OCI-LY1 (cell line): ENCODE results near the gene RNF38.
A peak's percentile ranks its signal among the peaks of the same experiment; 100 is the strongest.
"Not testable (repeated sequence)": the region's sequence is repeated elsewhere in the genome, so short reads cannot be mapped to it uniquely, and the experiment has no call there.

ENCODE experiments used
- H2AFZ ChIP-seq: fragments of 200-600 bp; sonication (generic), shearing (Covaris generic); 2 replicates; pipeline ENCODE4 v1.6.0; 2014; ENCODE audit warnings: antibody characterized with exemption, mild to moderate bottlenecking, low read length
- H3F3A ChIP-seq: fragments of 200-600 bp; sonication (generic), shearing (Covaris generic); 2 replicates; pipeline ENCODE4 v1.6.0; 2014; ENCODE audit warnings: mild to moderate bottlenecking, antibody characterized with exemption, low read length, moderate library complexity; ENCODE audit not compliant: insufficient read depth
- H3K27ac ChIP-seq: fragments of 200-600 bp; sonication (generic); 2 replicates; pipeline ENCODE4 v1.5.1; 2014; ENCODE audit warnings: low read length, mixed run types, mild to moderate bottlenecking, low read depth; ENCODE audit not compliant: poor library complexity, severe bottlenecking
- H3K27me3 ChIP-seq: fragments of 200-600 bp; sonication (generic); 2 replicates; pipeline ENCODE4 v1.6.0; 2014; ENCODE audit warnings: antibody characterized with exemption, mild to moderate bottlenecking, low read length, moderate library complexity; ENCODE audit not compliant: insufficient read depth
- H3K36me3 ChIP-seq: fragments of 200-600 bp; sonication (generic); 2 replicates; pipeline ENCODE4 v1.6.1; 2014; ENCODE audit warnings: mild to moderate bottlenecking, antibody characterized with exemption, low read length, moderate library complexity, mixed read lengths; ENCODE audit not compliant: insufficient read depth
- H3K4me1 ChIP-seq: fragments of 200-600 bp; sonication (generic); 2 replicates; pipeline ENCODE4 v1.5.1; 2014; ENCODE audit warnings: mild to moderate bottlenecking, low read length, moderate library complexity; ENCODE audit not compliant: insufficient read depth, severe bottlenecking
- H3K4me2 ChIP-seq: fragments of 200-600 bp; sonication (generic), shearing (Covaris generic); 2 replicates; pipeline ENCODE4 v1.6.1; 2014; ENCODE audit warnings: low read length
- H3K4me3 ChIP-seq: fragments of 200-600 bp; sonication (generic); 2 replicates; pipeline ENCODE4 v1.5.1; 2014; ENCODE audit warnings: low read length, low read depth, mild to moderate bottlenecking, mixed read lengths; ENCODE audit not compliant: poor library complexity, severe bottlenecking
- H3K79me2 ChIP-seq: fragments of 200-600 bp; shearing (Covaris generic); 2 replicates; pipeline ENCODE4 v1.6.1; 2016; ENCODE audit warnings: mixed run types, low read length, mixed read lengths; ENCODE audit not compliant: insufficient read depth
- H3K9ac ChIP-seq: fragments of 200-600 bp; sonication (generic), shearing (Covaris generic); 2 replicates; pipeline ENCODE4 v1.6.1; 2014; ENCODE audit warnings: mild to moderate bottlenecking, low read length, mixed read lengths
- H3K9me2 ChIP-seq: fragments of 200-600 bp; sonication (generic), shearing (Covaris generic); 2 replicates; pipeline ENCODE4 v1.6.1; 2014; ENCODE audit warnings: low read depth, mild to moderate bottlenecking, low read length, mixed read lengths
- H3K9me3 ChIP-seq: fragments of 200-600 bp; shearing (Covaris generic); 2 replicates; pipeline ENCODE4 v1.6.1; 2014; ENCODE audit warnings: low read length, mixed read lengths
- H4K20me1 ChIP-seq: fragments of 200-600 bp; sonication (generic), shearing (Covaris generic); 2 replicates; pipeline ENCODE4 v1.6.0; 2016; ENCODE audit warnings: mild to moderate bottlenecking, low read length; ENCODE audit not compliant: insufficient read depth
- CTCF ChIP-seq: fragments of 200-600 bp; sonication (generic), shearing (Covaris generic); IDR thresholded peaks from 2 replicates; pipeline ENCODE4 v1.5.1; 2017; ENCODE audit warnings: mild to moderate bottlenecking, antibody characterized with exemption, low read length, moderate library complexity, mixed read lengths
- EZH2 ChIP-seq: fragments of 200-600 bp; sonication (generic), shearing (Covaris generic); IDR thresholded peaks from 2 replicates; pipeline ENCODE4 v1.8.0; 2017; ENCODE audit warnings: borderline replicate concordance, mixed run types, mild to moderate bottlenecking, antibody characterized with exemption, low read length, moderate library complexity, mixed read lengths

The RNF38 gene

GRCh38 chr9:36392489-36392888 is 7.6 kb downstream of the RNF38 start:
- no peak overlapping the region for H2AFZ ChIP-seq
- H3K9me3 ChIP-seq = peaks cover 3% of the 10 kb centered on the region; the same call in 1 of the 2 replicates
- no peak overlapping the region for H3K4me2 ChIP-seq
- no peak overlapping the region for H3K4me3 ChIP-seq
- no peaks in the 10 kb centered on the region for H4K20me1 ChIP-seq
- H3K27me3 ChIP-seq = no peaks in the 10 kb centered on the region
- peaks cover 82% of the 10 kb centered on the region for H3K79me2 ChIP-seq
- H3K9me2 ChIP-seq = no peaks in the 10 kb centered on the region
- no peaks in the 10 kb centered on the region for H3K4me1 ChIP-seq
- peaks cover 34% of the 10 kb centered on the region for H3K36me3 ChIP-seq
- H3F3A ChIP-seq = no peaks in the 10 kb centered on the region
- H3K27ac ChIP-seq = no peak overlapping the region
- TF ChIP-seq CTCF (no peak), EZH2 (no peak)
- no peak overlapping the region for H3K9ac ChIP-seq

DNA sequence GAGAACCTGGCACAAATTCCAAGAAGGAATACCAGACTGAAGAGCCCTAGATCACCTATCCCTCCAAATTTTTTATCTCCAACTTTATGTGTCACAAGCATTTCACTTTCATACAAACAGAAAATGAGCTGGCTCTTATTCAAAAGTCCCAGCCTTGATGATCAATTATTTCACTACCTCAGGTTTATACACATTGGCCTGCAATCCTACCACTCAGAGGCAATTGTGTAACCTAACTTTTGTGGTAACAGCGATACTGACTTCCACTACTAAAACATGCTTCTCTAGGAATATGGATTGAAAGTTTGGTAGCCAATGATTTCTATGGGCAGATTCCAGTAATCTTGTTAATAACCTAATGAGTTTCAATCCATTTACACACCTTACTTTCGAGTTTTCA is 10.5 kb downstream of the RNF38 start:
- H3K27ac ChIP-seq = no peak overlapping the region
- peaks cover 6% of the 10 kb centered on the region for H3K4me1 ChIP-seq
- no peak overlapping the region for H3K4me3 ChIP-seq
- no peaks in the 10 kb centered on the region for H3K27me3 ChIP-seq
- H3K9me2 ChIP-seq = no peaks in the 10 kb centered on the region
- H3K36me3 ChIP-seq = peaks cover 46% of the 10 kb centered on the region
- H3K4me2 ChIP-seq = no peak overlapping the region
- no peaks in the 10 kb centered on the region for H3F3A ChIP-seq
- peaks cover 71% of the 10 kb centered on the region for H3K79me2 ChIP-seq
- H3K9ac ChIP-seq = 0 out of 2 replicates have a peak overlapping the region, but pooled peaks have one; percentile 1
- no peaks in the 10 kb centered on the region for H4K20me1 ChIP-seq
- no peak overlapping the region for H2AFZ ChIP-seq
- TF ChIP-seq CTCF = no peak
- no peak for TF ChIP-seq EZH2
- no peaks in the 10 kb centered on the region for H3K9me3 ChIP-seq

- not testable (repeated sequence) for H3K27ac ChIP-seq, H3K9ac ChIP-seq, H3K27me3 ChIP-seq, H3K4me3 ChIP-seq, H3K4me2 ChIP-seq, H2AFZ ChIP-seq, H3K9me2 ChIP-seq, H4K20me1 ChIP-seq, H3F3A ChIP-seq, H3K9me3 ChIP-seq
- Histone ChIP-seq H3K4me1 (peaks cover 31% of the 10 kb centered on the region), H3K36me3 (peaks cover 37% of the 10 kb centered on the region), H3K79me2 (peaks cover 75% of the 10 kb centered on the region)
Measured at GRCh38 chr9:36386396-36386965, 13.6 kb downstream of the RNF38 start.

- Histone ChIP-seq H3K9ac (peak overlapping the region; percentile 53; the same call in 1 of the 2 replicates), H4K20me1 (no peaks in the 10 kb centered on the region), H3K36me3 (peaks cover 32% of the 10 kb centered on the region), H3K27me3 (no peaks in the 10 kb centered on the region), H2AFZ (no peak overlapping the region), H3K9me2 (no peaks in the 10 kb centered on the region), H3K4me2 (peak overlapping the region; percentile 90), H3K79me2 (peaks cover 77% of the 10 kb centered on the region), H3K4me3 (no peak overlapping the region), H3F3A (no peaks in the 10 kb centered on the region), H3K9me3 (no peaks in the 10 kb centered on the region), H3K4me1 (peaks cover 31% of the 10 kb centered on the region), H3K27ac (peak overlapping the region; percentile 57)
- no peak for TF ChIP-seq EZH2
Measured at GRCh38 chr9:36382484-36382883, 17.6 kb downstream of the RNF38 start.
